ENCODE data around the gene HECTD4. TPM values are rescaled to one million over a fixed set of nuclear protein-coding genes. Genes with fewer than 3 reads are reported as not detected.

HECTD4 gene
- total RNA-seq, 1 experiment from 2014 or later = 51.3 TPM

DNA sequence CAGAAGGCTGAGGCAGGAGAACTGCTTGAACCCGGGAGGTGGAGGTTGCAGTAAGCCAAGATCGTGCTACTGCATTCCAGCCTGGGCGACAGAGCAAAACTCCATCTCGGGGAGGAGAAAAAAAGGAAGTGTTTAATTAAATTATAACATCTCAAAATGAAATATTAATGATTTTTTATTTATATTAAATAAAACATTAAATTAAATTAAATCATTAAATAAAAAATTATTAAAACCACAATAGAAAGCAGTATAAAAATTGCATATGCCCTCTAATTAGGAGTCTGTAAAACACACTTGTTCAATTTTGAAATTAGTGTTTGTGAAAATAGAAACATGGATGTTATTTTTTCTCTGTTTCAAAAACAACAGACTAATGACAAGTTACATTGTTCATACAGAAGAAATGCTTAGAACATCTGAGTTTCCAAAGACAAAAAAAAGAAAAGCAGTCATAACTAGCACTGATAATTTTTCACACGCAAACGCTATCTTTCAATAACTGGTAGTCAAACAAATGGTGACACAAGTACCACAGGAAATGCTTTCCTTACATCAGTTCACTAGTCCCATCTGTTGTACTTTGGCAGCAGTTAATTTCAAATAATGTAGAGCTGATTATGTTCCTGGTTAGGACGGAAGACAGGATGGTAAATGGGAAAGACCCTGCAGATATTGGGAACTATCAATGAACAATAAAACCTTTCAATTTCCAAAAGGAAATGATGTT is 54.9 kb downstream of the HECTD4 start:
- in situ Hi-C loops (cut with HindIII; ENCODE audit: low pct_unique_long_range_greater_than_20kb, low sequenced_read_pairs) (no loop called here), intact Hi-C loops (cut with micrococcal nuclease; ENCODE audit: unreplicated experiment) (no loop called here)
- DNase-seq (ENCODE audit: low read depth, low spot score) = no peak
- Histone ChIP-seq H3K4me1 (ENCODE audit: control insufficient read depth, insufficient read depth, low read length) (peaks cover 6% of the 10 kb centered on the region; the same call in 1 of the 2 replicates), H3K9me3 (ENCODE audit: control insufficient read depth, insufficient read depth, low read depth, low read length) (no peaks in the 10 kb centered on the region), H3K27ac (ENCODE audit: low read length) (no peak overlapping the region), H3K36me3 (ENCODE audit: control insufficient read depth, insufficient read depth, low read length) (no peaks in the 10 kb centered on the region), H3K4me3 (ENCODE audit: low read depth in 2 of 2, low read length in 2 of 2) (no peak overlapping the region), H3K27me3 (ENCODE audit: control insufficient read depth, insufficient read depth, low read length) (no peaks in the 10 kb centered on the region)
- TF ChIP-seq SIN3A (IDR thresholded peaks at IDR 0.05; ENCODE audit: borderline replicate concordance, insufficient read depth, low read depth, low read length) (no peak), TCF7L2 (IDR thresholded peaks at IDR 0.05; ENCODE audit: low read depth, low read length) (no peak), POLR2AphosphoS5 (IDR thresholded peaks at IDR 0.05; ENCODE audit: low read depth, low read length) (no peak)
- TF ChIP-seq, protein P1, sequence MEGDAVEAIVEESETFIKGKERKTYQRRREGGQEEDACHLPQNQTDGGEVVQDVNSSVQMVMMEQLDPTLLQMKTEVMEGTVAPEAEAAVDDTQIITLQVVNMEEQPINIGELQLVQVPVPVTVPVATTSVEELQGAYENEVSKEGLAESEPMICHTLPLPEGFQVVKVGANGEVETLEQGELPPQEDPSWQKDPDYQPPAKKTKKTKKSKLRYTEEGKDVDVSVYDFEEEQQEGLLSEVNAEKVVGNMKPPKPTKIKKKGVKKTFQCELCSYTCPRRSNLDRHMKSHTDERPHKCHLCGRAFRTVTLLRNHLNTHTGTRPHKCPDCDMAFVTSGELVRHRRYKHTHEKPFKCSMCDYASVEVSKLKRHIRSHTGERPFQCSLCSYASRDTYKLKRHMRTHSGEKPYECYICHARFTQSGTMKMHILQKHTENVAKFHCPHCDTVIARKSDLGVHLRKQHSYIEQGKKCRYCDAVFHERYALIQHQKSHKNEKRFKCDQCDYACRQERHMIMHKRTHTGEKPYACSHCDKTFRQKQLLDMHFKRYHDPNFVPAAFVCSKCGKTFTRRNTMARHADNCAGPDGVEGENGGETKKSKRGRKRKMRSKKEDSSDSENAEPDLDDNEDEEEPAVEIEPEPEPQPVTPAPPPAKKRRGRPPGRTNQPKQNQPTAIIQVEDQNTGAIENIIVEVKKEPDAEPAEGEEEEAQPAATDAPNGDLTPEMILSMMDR (IDR thresholded peaks at IDR 0.05) = no peak
- TF ChIP-seq, protein P2, sequence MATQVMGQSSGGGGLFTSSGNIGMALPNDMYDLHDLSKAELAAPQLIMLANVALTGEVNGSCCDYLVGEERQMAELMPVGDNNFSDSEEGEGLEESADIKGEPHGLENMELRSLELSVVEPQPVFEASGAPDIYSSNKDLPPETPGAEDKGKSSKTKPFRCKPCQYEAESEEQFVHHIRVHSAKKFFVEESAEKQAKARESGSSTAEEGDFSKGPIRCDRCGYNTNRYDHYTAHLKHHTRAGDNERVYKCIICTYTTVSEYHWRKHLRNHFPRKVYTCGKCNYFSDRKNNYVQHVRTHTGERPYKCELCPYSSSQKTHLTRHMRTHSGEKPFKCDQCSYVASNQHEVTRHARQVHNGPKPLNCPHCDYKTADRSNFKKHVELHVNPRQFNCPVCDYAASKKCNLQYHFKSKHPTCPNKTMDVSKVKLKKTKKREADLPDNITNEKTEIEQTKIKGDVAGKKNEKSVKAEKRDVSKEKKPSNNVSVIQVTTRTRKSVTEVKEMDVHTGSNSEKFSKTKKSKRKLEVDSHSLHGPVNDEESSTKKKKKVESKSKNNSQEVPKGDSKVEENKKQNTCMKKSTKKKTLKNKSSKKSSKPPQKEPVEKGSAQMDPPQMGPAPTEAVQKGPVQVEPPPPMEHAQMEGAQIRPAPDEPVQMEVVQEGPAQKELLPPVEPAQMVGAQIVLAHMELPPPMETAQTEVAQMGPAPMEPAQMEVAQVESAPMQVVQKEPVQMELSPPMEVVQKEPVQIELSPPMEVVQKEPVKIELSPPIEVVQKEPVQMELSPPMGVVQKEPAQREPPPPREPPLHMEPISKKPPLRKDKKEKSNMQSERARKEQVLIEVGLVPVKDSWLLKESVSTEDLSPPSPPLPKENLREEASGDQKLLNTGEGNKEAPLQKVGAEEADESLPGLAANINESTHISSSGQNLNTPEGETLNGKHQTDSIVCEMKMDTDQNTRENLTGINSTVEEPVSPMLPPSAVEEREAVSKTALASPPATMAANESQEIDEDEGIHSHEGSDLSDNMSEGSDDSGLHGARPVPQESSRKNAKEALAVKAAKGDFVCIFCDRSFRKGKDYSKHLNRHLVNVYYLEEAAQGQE (IDR thresholded peaks at IDR 0.05; ENCODE audit: insufficient read depth in 1 of 2, low read depth in 2 of 2, low read length in 1 of 2) = no peak
- no peak for ATAC-seq
- POLR2A ChIA-PET = no interaction called here
- CTCF ChIA-PET = no interaction called here
- BruUV-seq (replicated peaks) = no TSS peak

DNA sequence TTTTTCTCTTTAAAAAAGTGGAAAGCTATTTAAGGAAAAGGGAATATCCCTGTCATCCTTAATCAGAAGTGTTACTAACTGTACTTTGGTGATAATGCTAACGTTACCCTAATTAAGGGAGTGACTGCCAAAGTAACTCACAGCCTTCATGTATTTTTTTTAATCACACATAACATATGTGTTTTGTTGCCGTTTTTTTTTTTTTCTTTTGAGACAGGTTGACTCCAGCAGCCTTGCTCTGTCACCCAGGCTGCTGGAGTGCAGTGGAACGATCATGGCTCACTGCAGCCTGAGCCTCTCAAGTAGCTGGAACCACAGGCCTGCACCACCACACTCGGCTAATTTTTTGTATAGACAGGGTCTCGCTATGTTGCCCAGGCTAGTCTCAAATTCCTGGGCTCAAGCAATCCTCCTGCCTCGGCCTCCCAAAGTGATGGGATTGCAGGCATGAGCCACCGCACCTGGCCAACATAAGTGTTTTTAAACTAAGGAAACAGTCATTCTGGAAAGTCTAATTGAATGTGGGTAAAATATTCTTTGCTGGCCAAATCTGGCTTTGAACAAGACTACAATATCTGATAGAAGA is 56.5 kb downstream of the HECTD4 start:
- DNase-seq (ENCODE audit: low read depth, low spot score) (no peak), ATAC-seq (no peak)
- POLR2A ChIA-PET = no interaction called here
- H3K4me3 ChIP-seq (ENCODE audit: low read depth in 2 of 2, low read length in 2 of 2) = no peak overlapping the region
- BruUV-seq (replicated peaks) = no TSS peak
- intact Hi-C loops (cut with micrococcal nuclease; ENCODE audit: unreplicated experiment) (no loop called here), in situ Hi-C loops (cut with HindIII; ENCODE audit: low pct_unique_long_range_greater_than_20kb, low sequenced_read_pairs) (no loop called here)
- CTCF ChIA-PET = no interaction called here
- no peak overlapping the region for H3K27ac ChIP-seq (ENCODE audit: low read length)
- no peaks in the 10 kb centered on the region for H3K27me3 ChIP-seq (ENCODE audit: control insufficient read depth, insufficient read depth, low read length)
- TF ChIP-seq, protein P1 (IDR thresholded peaks at IDR 0.05) = no peak
- TF ChIP-seq, protein P2 (IDR thresholded peaks at IDR 0.05; ENCODE audit: insufficient read depth in 1 of 2, low read depth in 2 of 2, low read length in 1 of 2) = no peak
- TF ChIP-seq POLR2AphosphoS5 (IDR thresholded peaks at IDR 0.05; ENCODE audit: low read depth, low read length) (no peak), TCF7L2 (IDR thresholded peaks at IDR 0.05; ENCODE audit: low read depth, low read length) (no peak), SIN3A (IDR thresholded peaks at IDR 0.05; ENCODE audit: borderline replicate concordance, insufficient read depth, low read depth, low read length) (no peak)
- peaks cover 6% of the 10 kb centered on the region; the same call in 1 of the 2 replicates for H3K4me1 ChIP-seq (ENCODE audit: control insufficient read depth, insufficient read depth, low read length)
- no peaks in the 10 kb centered on the region for H3K36me3 ChIP-seq (ENCODE audit: control insufficient read depth, insufficient read depth, low read length)
- no peaks in the 10 kb centered on the region for H3K9me3 ChIP-seq (ENCODE audit: control insufficient read depth, insufficient read depth, low read depth, low read length)

All from Panc1 (cell line).